Spleen (tissue), 11 donors: ENCODE measurements around the gene GAS7. TPM values are rescaled to one million over a fixed set of nuclear protein-coding genes. Genes with fewer than 3 reads are reported as not detected.

Source experiments
- DNase-seq: peaks from one replicate; pipeline ENCODE4 v3.0.0-alpha.2; 2020
- H3K27ac ChIP-seq, 8 donors: fragments of 200-600 bp; sonication (generic) in 7 of 8; 1 replicate in 4 of 8; 2 replicates in 4 of 8; pipeline versions ENCODE4 v1.5.0 to v1.8.0; 2016 to 2021; ENCODE audit warnings: inconsistent platforms in 4 of 8, mild to moderate bottlenecking in 4 of 8, moderate library complexity in 1 of 8
- H3K27me3 ChIP-seq, 7 donors: fragments of 200-600 bp; sonication (generic) in 6 of 7; replicated peaks in 1 of 7; 1 replicate in 4 of 7; 2 replicates in 3 of 7; pipeline versions ENCODE4 v1.5.0 to v1.8.0; 2016 to 2021; ENCODE audit warnings: inconsistent platforms in 3 of 7, mild to moderate bottlenecking in 1 of 7
- H3K36me3 ChIP-seq, 6 donors: fragments of 200-600 bp; sonication (generic) in 5 of 6; 1 replicate in 4 of 6; 2 replicates in 2 of 6; pipeline versions ENCODE4 v1.5.0 to v1.8.0; 2016 to 2021; ENCODE audit warnings: inconsistent platforms in 2 of 6
- H3K4me1 ChIP-seq, 6 donors: fragments of 200-600 bp; sonication (generic) in 5 of 6; 1 replicate in 3 of 6; 2 replicates in 3 of 6; pipeline versions ENCODE4 v1.5.0 to v1.8.0; 2016 to 2021; ENCODE audit warnings: inconsistent platforms in 3 of 6
- H3K4me3 ChIP-seq, 8 donors: fragments of 200-600 bp; sonication (generic) in 7 of 8; 1 replicate in 4 of 8; 2 replicates in 4 of 8; pipeline versions ENCODE4 v1.5.0 to v1.8.0; 2016 to 2021; ENCODE audit warnings: inconsistent platforms in 4 of 8, mild to moderate bottlenecking in 4 of 8, moderate library complexity in 2 of 8
- H3K9me3 ChIP-seq, 8 donors: fragments of 200-600 bp; sonication (generic) in 7 of 8; 1 replicate in 4 of 8; 2 replicates in 4 of 8; pipeline versions ENCODE4 v1.5.0 to v1.8.0; 2016 to 2021; ENCODE audit warnings: inconsistent platforms in 4 of 8
- POLR2A ChIP-seq, 3 donors: fragments of 450-650 bp; IDR thresholded peaks; one replicate each; pipeline ENCODE4 v1.5.1; 2017; ENCODE audit warnings: antibody characterized with exemption in 3 of 3, mild to moderate bottlenecking in 1 of 3
- POLR2AphosphoS5 ChIP-seq, 3 donors: sonication (generic); formaldehyde crosslinking; IDR thresholded peaks; one replicate each; pipeline ENCODE4 v1.5.1; 2017; ENCODE audit warnings: antibody characterized with exemption in 3 of 3
- WGBS, 5 donors: extraction: QIAGEN DNeasy Blood & Tissue Kit in 3 of 5; methylation state at CpG; one replicate each; pipeline versions ENCODE4 v1.1.5 to v1.1.7; 2013 to 2018; 5-methylcytosine and 5-hydroxymethylcytosine counted together
- intact Hi-C: fragments of 100-400 bp; cut with DNase I; formaldehyde crosslinking; loops from one replicate; pipeline ENCODE4 v1.15.0; 2023; ENCODE audit warnings: low total_unique reads
- polyA plus RNA-seq, 3 donors: library from polyadenylated mRNA; stranded (reverse); fragments of 200-250 nt; gene quantifications; one replicate each; pipeline ENCODE4 v1.2.1, GENCODE V29; 2013
- total RNA-seq, 7 donors: library from RNA; depleted of rRNA in 3 of 7; stranded (reverse); fragments of >200 nt in 3 of 7; fragmentation: NEBNext Ultra II Directional in 4 of 7; extraction: Animal tissue kit (Norgen Biotek cat#: 25700) in 4 of 7; gene quantifications; one replicate each; pipeline versions ENCODE4 v1.1.0 to v1.2.1, GENCODE V29; 2016 to 2021
- TF ChIP-seq, protein P1 (sequence below), 11 experiments: fragments of 200-600 bp in 7 of 11; fragments of 450-650 bp in 4 of 11; sonication (generic) in 4 of 11; IDR thresholded peaks in 8 of 11; conservative IDR thresholded peaks in 3 of 11; 1 replicate in 7 of 11; 2 replicates in 4 of 11; pipeline versions ENCODE4 v1.4.0 to v1.8.0; 2016 to 2021; ENCODE audit warnings: antibody characterized with exemption in 11 of 11, inconsistent platforms in 4 of 11, mild to moderate bottlenecking in 1 of 11
- donor health status: healthy with polysubstance abuse.
- donor health status: DM: no; HTN: no; CAD: no; lungs with moderate emphysema.
- donor health status: DM: no; HTN: no; CAD: no.
- donor health status: Bipolar disorder and iron deficiency.
- donor health status: healthy.
- donor health status: DM: no; HTN: no; CAD: no.
- donor health status: DM: yes; HTN: yes; CAD: no.

GAS7 gene
- total and polyA plus RNA-seq, 10 donors: 4.1 to 127 (median 60.9) TPM

DNA sequence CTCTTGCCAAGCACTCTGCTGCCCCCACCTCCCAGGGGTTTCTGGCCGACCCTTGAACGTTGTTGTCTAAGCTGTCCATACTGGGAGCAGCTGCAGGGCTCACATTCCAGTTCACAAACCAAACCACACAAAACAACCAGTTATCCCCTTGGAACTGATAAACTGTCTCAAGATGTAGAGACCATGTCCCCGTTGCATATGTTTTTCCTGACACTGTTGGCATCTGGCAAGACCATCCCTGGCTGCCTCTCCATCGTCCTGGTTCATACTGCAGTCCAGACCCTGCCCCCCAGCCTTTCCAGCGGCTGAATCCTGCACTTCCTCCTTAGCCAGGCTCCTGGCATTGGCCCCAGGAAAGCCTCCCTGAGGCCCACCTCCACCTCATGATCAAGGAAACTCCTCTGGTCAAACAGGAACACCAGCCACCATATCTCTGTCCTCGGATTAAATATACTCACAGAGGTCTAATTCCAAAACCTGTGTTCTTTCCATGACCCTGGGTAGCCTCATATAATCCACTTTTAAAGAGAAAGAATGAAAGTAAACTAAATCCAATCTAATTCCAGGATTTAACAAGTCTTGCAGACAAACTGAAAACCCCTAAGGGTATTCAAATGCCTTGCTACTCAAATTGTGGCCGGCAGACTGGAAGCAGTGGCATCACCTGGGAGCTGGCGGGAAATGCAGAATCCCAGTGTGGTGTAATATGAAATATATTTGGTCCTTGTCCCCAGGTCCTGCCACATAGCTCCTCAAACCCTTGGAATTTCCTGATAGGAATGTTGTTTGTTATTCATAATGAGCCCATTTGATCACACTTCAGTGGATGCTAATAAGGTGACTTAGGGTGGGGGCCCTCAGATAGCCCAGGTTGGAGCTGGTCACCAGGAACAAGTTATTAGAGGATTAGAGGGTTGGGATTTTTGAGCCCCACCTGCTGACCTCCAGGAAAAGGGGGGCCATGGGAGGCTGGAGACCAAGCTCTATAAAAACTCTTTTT is 14.2 kb downstream of the GAS7 start:
- Histone ChIP-seq H3K4me3 (no peak overlapping the region), H3K27me3 (no peaks in the 10 kb centered on the region), H3K27ac (peak overlapping the region in 1 of 8 donors; percentile 9), H3K9me3 (no peaks in the 10 kb centered on the region), H3K36me3 (no peaks in the 10 kb centered on the region), H3K4me1 (peaks cover 0 to 61% (median 7%) of the 10 kb centered on the region in 6 donors)
- DNase-seq: no peak
- TF ChIP-seq POLR2AphosphoS5 (IDR thresholded peaks at IDR 0.05) (no peak), POLR2A (IDR thresholded peaks at IDR 0.05) (no peak)
- TF ChIP-seq, protein P1, sequence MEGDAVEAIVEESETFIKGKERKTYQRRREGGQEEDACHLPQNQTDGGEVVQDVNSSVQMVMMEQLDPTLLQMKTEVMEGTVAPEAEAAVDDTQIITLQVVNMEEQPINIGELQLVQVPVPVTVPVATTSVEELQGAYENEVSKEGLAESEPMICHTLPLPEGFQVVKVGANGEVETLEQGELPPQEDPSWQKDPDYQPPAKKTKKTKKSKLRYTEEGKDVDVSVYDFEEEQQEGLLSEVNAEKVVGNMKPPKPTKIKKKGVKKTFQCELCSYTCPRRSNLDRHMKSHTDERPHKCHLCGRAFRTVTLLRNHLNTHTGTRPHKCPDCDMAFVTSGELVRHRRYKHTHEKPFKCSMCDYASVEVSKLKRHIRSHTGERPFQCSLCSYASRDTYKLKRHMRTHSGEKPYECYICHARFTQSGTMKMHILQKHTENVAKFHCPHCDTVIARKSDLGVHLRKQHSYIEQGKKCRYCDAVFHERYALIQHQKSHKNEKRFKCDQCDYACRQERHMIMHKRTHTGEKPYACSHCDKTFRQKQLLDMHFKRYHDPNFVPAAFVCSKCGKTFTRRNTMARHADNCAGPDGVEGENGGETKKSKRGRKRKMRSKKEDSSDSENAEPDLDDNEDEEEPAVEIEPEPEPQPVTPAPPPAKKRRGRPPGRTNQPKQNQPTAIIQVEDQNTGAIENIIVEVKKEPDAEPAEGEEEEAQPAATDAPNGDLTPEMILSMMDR (IDR thresholded peaks at IDR 0.05 in 8 of 11, conservative IDR thresholded peaks at IDR 0.05 in 3 of 11): no peak
- intact Hi-C loops: no loop called here
- 62 to 80% (median 68%) methylated on average over 8 of the region's 8 CpGs for WGBS, 5 donors

DNA sequence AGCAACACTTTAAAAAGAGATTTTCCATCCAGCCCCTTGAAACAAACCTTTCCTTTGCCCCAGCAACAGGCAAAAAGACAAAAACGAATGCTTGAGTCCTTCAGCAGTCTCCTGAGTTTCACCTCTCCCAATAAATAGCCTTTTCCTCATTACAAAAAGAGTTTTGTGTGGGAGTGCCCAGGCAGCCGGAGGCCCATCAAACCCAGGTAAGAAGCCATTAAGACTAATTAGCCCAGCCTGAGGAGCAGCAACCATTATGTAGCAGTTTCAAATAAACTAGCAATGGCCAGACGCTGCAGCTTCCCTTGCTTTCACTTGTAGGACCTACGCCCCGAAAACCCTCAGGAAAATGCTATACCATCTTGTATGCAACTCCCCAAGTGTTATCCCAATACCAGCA is 15.6 kb downstream of the GAS7 start:
- H3K27ac ChIP-seq: no peak overlapping the region
- H3K36me3 ChIP-seq: no peaks in the 10 kb centered on the region
- peaks cover 0 to 75% (median 14%) of the 10 kb centered on the region in 6 donors for H3K4me1 ChIP-seq
- H3K4me3 ChIP-seq: no peak overlapping the region
- DNase-seq: no peak
- no peaks in the 10 kb centered on the region for H3K9me3 ChIP-seq
- 87 to 94% (median 91%) methylated on average over 5 of the region's 5 CpGs for WGBS, 5 donors
- intact Hi-C loops: no loop called here
- TF ChIP-seq, protein P1 (IDR thresholded peaks at IDR 0.05 in 8 of 11, conservative IDR thresholded peaks at IDR 0.05 in 3 of 11): no peak
- TF ChIP-seq POLR2A (IDR thresholded peaks at IDR 0.05): no peak
- TF ChIP-seq POLR2AphosphoS5 (IDR thresholded peaks at IDR 0.05): no peak
- no peaks in the 10 kb centered on the region for H3K27me3 ChIP-seq

DNA sequence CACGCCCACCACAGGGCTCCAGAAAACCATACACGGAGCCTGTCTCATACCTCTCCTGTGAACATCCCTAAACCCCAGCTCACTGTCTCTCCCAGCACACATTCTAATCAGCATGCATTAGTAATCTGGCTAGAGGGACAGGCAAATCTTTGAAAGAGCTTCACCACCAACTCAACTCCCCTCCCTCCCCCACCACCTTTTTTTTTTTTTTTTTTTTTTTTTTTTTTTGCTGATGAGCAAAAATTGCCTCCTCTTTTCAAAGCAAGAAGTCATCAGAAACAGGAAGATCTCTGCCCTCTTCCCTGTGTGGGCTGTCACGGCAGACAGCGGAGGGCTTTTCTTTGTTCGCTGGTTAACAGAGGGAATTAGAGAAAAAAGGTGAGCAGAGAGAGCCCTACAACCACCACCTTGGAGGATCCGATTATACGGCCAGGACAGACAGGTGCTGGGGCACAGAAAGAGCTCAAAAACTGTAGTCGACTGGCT is 19.9 kb downstream of the GAS7 start:
- Histone ChIP-seq H3K27me3 (no peaks in the 10 kb centered on the region), H3K36me3 (no peaks in the 10 kb centered on the region), H3K9me3 (no peaks in the 10 kb centered on the region), H3K4me1 (peaks cover 0 to 71% (median 14%) of the 10 kb centered on the region in 6 donors), H3K4me3 (no peak overlapping the region), H3K27ac (peak overlapping the region in 1 of 8 donors; percentile 10)
- intact Hi-C loops: no loop called here
- 52 to 60% (median 57%) methylated on average over 8 of the region's 8 CpGs for WGBS, 5 donors
- DNase-seq: no peak
- TF ChIP-seq POLR2A (IDR thresholded peaks at IDR 0.05): no peak
- TF ChIP-seq, protein P1 (IDR thresholded peaks at IDR 0.05 in 8 of 11, conservative IDR thresholded peaks at IDR 0.05 in 3 of 11): no peak
- no peak for TF ChIP-seq POLR2AphosphoS5 (IDR thresholded peaks at IDR 0.05)

DNA sequence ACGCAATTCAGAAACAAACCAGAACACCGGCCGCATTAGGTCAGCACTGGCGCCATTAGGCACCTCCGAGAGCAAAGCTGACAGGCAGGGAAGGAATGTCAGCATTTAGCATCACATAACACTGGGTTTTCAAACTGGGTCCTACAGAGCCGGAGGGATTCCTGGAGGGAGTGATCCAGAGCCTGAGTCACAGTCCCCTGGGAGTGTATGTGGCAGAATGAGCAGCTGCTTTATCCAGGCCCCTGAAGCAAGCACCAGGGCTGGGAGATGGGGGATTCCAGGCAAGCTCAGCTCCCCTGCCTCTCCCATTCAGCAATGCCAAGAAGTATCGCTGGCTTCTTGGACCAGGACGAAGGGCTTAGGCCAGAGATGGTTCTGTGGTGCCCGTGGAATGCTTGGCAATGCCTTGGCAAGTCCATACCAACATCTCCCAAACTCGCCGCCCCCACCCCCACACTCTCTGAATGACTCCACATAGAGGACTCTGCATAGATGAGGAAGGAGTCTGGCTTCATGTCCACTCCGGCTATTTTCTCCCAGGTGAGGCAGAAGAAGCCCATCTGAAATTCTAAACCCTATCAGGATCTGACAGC is 20.4 kb downstream of the GAS7 start:
- DNase-seq: no peak
- 80 to 89% (median 83%) methylated on average over 11 to 12 of the region's 12 CpGs for WGBS, 5 donors
- H3K9me3 ChIP-seq: no peaks in the 10 kb centered on the region
- intact Hi-C loops: no loop called here
- TF ChIP-seq POLR2A (IDR thresholded peaks at IDR 0.05): no peak
- no peak for TF ChIP-seq POLR2AphosphoS5 (IDR thresholded peaks at IDR 0.05)
- peaks cover under 1 to 76% (median 16%) of the 10 kb centered on the region in 6 donors for H3K4me1 ChIP-seq
- no peaks in the 10 kb centered on the region for H3K36me3 ChIP-seq
- H3K27me3 ChIP-seq: no peaks in the 10 kb centered on the region
- peak overlapping the region in 1 of 8 donors; percentile 10 for H3K27ac ChIP-seq
- H3K4me3 ChIP-seq: no peak overlapping the region
